Stimulated activated naive CD8-positive, alpha-beta T cell treated with anti-CD3 and anti-CD28 coated beads, Interleukin-15, Interleukin-2, amounts not matched to agents 100 ng/mL and 50 ng/mL, for 24 hours (primary cell): ENCODE data around the gene MYO7A.

ENCODE experiments used
- H3K27ac Mint-ChIP-seq: one replicate; pipeline ENCODE4 v1.8.0; 2021; ENCODE audit warnings: mild to moderate bottlenecking, mixed read lengths
- H3K27me3 Mint-ChIP-seq: one replicate; pipeline ENCODE4 v1.8.0; 2021; ENCODE audit warnings: mixed read lengths
- H3K36me3 Mint-ChIP-seq: one replicate; pipeline ENCODE4 v1.8.0; 2021; ENCODE audit warnings: low read depth, mixed read lengths
- H3K4me1 Mint-ChIP-seq: one replicate; pipeline ENCODE4 v1.8.0; 2021; ENCODE audit warnings: low read depth, mixed read lengths
- H3K4me3 Mint-ChIP-seq: one replicate; pipeline ENCODE4 v1.8.0; 2021; ENCODE audit warnings: mild to moderate bottlenecking, mixed read lengths
- H3K9me3 Mint-ChIP-seq: one replicate; pipeline ENCODE4 v1.8.0; 2021; ENCODE audit warnings: mixed read lengths

The MYO7A gene

GRCh38 chr11:77140231-77140851 lies 12.3 kb downstream of the MYO7A start:
- Mint-ChIP-seq H3K27me3 (peaks cover 35% of the 10 kb centered on the region), H3K36me3 (no peaks in the 10 kb centered on the region), H3K27ac (no peak overlapping the region), H3K4me1 (peaks cover 29% of the 10 kb centered on the region), H3K4me3 (no peak overlapping the region), H3K9me3 (no peaks in the 10 kb centered on the region)

GRCh38 chr11:77141034-77141433 lies 13.0 kb downstream of the MYO7A start:
- Mint-ChIP-seq H3K27ac (no peak overlapping the region), H3K4me1 (peaks cover 23% of the 10 kb centered on the region), H3K27me3 (peaks cover 31% of the 10 kb centered on the region), H3K4me3 (no peak overlapping the region), H3K9me3 (no peaks in the 10 kb centered on the region), H3K36me3 (no peaks in the 10 kb centered on the region)

- Mint-ChIP-seq H3K4me3 (no peak overlapping the region), H3K27ac (no peak overlapping the region), H3K9me3 (no peaks in the 10 kb centered on the region), H3K36me3 (no peaks in the 10 kb centered on the region), H3K4me1 (peaks cover 18% of the 10 kb centered on the region), H3K27me3 (peaks cover 27% of the 10 kb centered on the region)
Observed at GRCh38 chr11:77141475-77141874, 13.4 kb downstream of the MYO7A start.

- Mint-ChIP-seq H3K4me1 (peaks cover 22% of the 10 kb centered on the region), H3K27ac (peak overlapping the region; percentile 28), H3K4me3 (no peak overlapping the region), H3K36me3 (no peaks in the 10 kb centered on the region), H3K9me3 (no peaks in the 10 kb centered on the region), H3K27me3 (peaks cover 18% of the 10 kb centered on the region)
Observed at GRCh38 chr11:77142091-77142975, 14.3 kb downstream of the MYO7A start.

- Mint-ChIP-seq H3K4me3 (no peak overlapping the region), H3K36me3 (no peaks in the 10 kb centered on the region), H3K27ac (no peak overlapping the region), H3K4me1 (peaks cover 33% of the 10 kb centered on the region), H3K9me3 (no peaks in the 10 kb centered on the region), H3K27me3 (peaks cover 16% of the 10 kb centered on the region)
Observed at GRCh38 chr11:77143405-77144020, 15.5 kb downstream of the MYO7A start.

GRCh38 chr11:77144196-77144856 lies 16.3 kb downstream of the MYO7A start:
- no peaks in the 10 kb centered on the region for H3K9me3 Mint-ChIP-seq
- H3K36me3 Mint-ChIP-seq, result no peaks in the 10 kb centered on the region
- no peak overlapping the region for H3K27ac Mint-ChIP-seq
- no peak overlapping the region for H3K4me3 Mint-ChIP-seq
- peaks cover 34% of the 10 kb centered on the region for H3K4me1 Mint-ChIP-seq
- peaks cover 8% of the 10 kb centered on the region for H3K27me3 Mint-ChIP-seq

GRCh38 chr11:77144857-77145428 lies 16.9 kb downstream of the MYO7A start:
- no peaks in the 10 kb centered on the region for H3K36me3 Mint-ChIP-seq

GRCh38 chr11:77146261-77147035 lies 18.4 kb downstream of the MYO7A start:
- peaks cover 36% of the 10 kb centered on the region for H3K4me1 Mint-ChIP-seq
- H3K27ac Mint-ChIP-seq, result no peak overlapping the region
- H3K27me3 Mint-ChIP-seq, result peaks cover 3% of the 10 kb centered on the region
- no peaks in the 10 kb centered on the region for H3K9me3 Mint-ChIP-seq
- H3K36me3 Mint-ChIP-seq, result no peaks in the 10 kb centered on the region
- H3K4me3 Mint-ChIP-seq, result no peak overlapping the region

More at GRCh38 chr11:77144857-77145428, 16.9 kb downstream of the MYO7A start:
- H3K27me3 Mint-ChIP-seq, result peaks cover 2% of the 10 kb centered on the region
- peaks cover 34% of the 10 kb centered on the region for H3K4me1 Mint-ChIP-seq
- H3K4me3 Mint-ChIP-seq, result no peak overlapping the region
- H3K9me3 Mint-ChIP-seq, result no peaks in the 10 kb centered on the region
- H3K27ac Mint-ChIP-seq, result no peak overlapping the region

GRCh38 chr11:77147036-77147315 lies 18.9 kb downstream of the MYO7A start:
- no peaks in the 10 kb centered on the region for H3K9me3 Mint-ChIP-seq
- peaks cover 3% of the 10 kb centered on the region for H3K27me3 Mint-ChIP-seq
- H3K27ac Mint-ChIP-seq, result peak overlapping the region; percentile 28
- peaks cover 36% of the 10 kb centered on the region for H3K4me1 Mint-ChIP-seq
- no peak overlapping the region for H3K4me3 Mint-ChIP-seq
- H3K36me3 Mint-ChIP-seq, result no peaks in the 10 kb centered on the region

- Mint-ChIP-seq H3K27ac (no peak overlapping the region), H3K4me1 (peaks cover 36% of the 10 kb centered on the region), H3K36me3 (no peaks in the 10 kb centered on the region), H3K4me3 (peak overlapping the region; percentile 62), H3K27me3 (peaks cover 3% of the 10 kb centered on the region), H3K9me3 (no peaks in the 10 kb centered on the region)
Observed at GRCh38 chr11:77147668-77148321, 19.7 kb downstream of the MYO7A start.

GRCh38 chr11:77148963-77149715 lies 21.1 kb downstream of the MYO7A start:
- H3K4me3 Mint-ChIP-seq, result no peak overlapping the region
- peaks cover 3% of the 10 kb centered on the region for H3K27me3 Mint-ChIP-seq
- H3K36me3 Mint-ChIP-seq, result no peaks in the 10 kb centered on the region
- no peaks in the 10 kb centered on the region for H3K9me3 Mint-ChIP-seq
- peaks cover 45% of the 10 kb centered on the region for H3K4me1 Mint-ChIP-seq
- H3K27ac Mint-ChIP-seq, result no peak overlapping the region

- peaks cover 51% of the 10 kb centered on the region for H3K4me1 Mint-ChIP-seq
- no peak overlapping the region for H3K27ac Mint-ChIP-seq
- H3K27me3 Mint-ChIP-seq, result peaks cover 3% of the 10 kb centered on the region
- no peaks in the 10 kb centered on the region for H3K9me3 Mint-ChIP-seq
- no peaks in the 10 kb centered on the region for H3K36me3 Mint-ChIP-seq
- H3K4me3 Mint-ChIP-seq, result no peak overlapping the region
Observed at GRCh38 chr11:77149716-77150392, 21.8 kb downstream of the MYO7A start.

- H3K27me3 Mint-ChIP-seq, result peaks cover 3% of the 10 kb centered on the region
- H3K4me1 Mint-ChIP-seq, result peaks cover 51% of the 10 kb centered on the region
- no peak overlapping the region for H3K4me3 Mint-ChIP-seq
- H3K27ac Mint-ChIP-seq, result no peak overlapping the region
- H3K36me3 Mint-ChIP-seq, result no peaks in the 10 kb centered on the region
- no peaks in the 10 kb centered on the region for H3K9me3 Mint-ChIP-seq
Observed at GRCh38 chr11:77150836-77151235, 22.8 kb downstream of the MYO7A start.
